CD1c-positive myeloid dendritic cell (primary cell): Measurements from ENCODE around the gene SNAPIN.
"Not testable (repeated sequence)": the region's sequence is repeated elsewhere in the genome, so short reads cannot be mapped to it uniquely, and the experiment has no call there.

Experiments
- DNase-seq: peaks from one replicate; pipeline ENCODE4 v3.0.0-alpha.2; 2016; ENCODE audit errors: extremely low spot score

The SNAPIN gene

DNA sequence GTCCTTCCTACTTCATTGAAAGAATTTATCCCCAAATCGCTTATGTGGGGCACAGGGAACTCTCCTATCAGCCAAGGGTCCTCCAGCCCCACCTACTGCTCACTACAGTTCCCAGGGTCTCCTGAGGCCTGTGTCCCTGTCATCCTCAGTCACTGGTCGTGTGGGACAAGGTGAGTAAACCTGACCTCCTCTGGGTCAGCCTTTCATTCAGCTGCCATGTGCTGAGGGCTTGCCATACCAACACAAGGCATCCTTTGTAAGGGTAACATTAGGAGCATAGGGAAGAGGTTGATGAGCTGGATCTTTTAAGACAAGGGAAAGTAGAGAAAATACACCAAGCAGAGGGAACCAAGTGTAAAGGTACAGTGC is 11.2 kb upstream of the SNAPIN start:
- no peak for DNase-seq

DNA sequence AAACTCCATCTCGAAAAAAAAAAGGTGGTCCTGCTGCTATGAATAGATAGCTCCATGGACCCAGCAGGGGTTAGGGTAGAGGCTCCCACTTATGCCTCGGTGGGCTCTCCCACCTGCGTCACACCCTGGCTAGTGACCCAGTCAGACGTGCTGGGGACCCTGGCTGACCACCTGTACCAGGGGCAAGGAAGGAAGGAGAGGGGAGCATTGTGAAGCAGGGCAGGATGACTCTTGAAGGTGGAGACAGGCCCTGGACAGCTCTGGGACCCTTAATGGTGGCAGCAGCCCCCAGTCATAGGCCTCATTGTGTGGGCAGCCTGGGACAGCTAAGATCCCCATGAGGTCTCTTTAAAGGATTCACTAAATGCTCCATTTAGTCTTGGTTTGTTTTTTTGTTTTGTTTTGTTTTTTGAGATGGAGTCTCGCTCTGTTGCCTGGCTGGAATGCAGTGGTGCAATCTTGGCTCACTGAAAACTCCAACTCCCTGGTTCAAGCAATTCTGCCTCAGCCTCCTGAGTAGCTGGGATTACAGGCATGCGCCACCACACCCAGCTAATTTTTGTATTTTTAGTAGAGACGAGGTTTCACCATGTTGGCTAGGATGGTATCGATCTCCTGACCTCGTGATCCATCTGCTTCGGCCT is 10.4 kb upstream of the SNAPIN start:
- DNase-seq = no peak

DNA sequence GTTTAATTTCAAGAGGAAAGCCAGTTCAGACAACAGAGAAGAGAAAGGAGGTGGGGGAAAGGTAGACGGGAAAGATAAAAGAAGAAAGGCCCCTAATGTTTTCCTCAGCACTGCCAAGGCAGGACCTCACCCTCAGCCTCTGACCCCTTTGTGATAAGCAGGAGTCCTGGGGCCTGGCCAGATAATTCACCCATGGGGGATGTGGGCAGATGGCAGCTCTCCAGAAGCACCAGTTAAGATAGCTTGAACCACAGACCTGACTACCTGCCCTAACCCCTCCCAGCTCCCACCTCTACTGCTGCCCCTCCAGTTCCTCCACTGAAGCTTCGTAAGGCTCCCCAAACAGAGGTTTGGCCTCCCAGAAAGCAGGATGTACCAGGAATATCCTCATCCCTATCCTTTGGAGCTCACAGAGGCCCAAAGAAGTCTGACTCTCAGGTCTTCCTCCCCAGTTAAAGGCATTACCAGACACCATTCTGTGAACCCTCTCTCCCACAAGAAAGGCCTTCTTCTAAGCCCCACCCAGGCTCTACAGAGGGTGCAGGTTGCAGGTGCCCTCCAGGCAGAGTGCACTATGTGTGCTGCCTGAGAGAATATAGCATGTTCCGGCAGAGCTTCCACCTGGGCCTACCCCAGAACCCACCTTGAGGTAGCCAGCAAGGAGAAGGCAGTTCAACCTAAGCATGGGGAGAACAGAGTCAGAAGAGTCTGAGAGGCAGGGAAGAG is 9.2 kb upstream of the SNAPIN start:
- no peak for DNase-seq

DNA sequence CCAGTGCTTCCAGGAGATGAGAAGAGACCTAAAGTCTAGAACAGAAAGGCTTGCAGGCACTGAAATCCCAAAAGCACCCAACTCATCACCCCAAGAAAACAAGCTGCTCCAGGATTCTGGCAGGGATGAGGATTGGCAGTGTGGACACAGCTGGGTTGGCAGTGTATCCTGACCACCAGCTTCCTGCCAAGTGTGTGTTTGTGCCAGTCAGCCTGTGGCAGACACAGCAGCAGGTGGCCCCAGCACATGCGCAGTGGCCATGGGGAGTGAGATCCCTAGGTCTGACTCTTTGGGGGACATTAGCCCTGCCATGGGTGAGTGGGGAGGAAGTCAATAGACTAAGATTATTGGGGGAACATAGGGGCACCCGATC is 8.7 kb upstream of the SNAPIN start:
- DNase-seq = no peak

DNA sequence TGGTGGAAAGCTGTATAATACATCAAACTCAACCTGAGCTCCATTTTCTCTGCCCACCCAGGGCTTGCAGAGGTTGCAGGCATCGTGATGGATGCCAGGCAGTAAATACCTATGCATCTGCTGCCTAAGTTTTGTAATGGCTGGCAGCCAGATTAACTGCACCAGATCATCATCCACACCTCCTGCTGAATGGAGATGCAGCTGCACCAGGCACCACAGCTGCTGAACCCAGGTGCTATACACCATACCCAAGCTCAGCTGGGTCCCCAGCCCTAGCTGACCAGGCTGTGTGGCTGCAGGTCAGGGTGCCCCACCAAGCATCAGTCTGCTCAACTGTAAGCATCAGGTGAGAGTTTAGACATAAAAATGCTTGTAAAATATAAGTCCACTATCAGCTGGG is 6.7 kb upstream of the SNAPIN start:
- DNase-seq = no peak

DNA sequence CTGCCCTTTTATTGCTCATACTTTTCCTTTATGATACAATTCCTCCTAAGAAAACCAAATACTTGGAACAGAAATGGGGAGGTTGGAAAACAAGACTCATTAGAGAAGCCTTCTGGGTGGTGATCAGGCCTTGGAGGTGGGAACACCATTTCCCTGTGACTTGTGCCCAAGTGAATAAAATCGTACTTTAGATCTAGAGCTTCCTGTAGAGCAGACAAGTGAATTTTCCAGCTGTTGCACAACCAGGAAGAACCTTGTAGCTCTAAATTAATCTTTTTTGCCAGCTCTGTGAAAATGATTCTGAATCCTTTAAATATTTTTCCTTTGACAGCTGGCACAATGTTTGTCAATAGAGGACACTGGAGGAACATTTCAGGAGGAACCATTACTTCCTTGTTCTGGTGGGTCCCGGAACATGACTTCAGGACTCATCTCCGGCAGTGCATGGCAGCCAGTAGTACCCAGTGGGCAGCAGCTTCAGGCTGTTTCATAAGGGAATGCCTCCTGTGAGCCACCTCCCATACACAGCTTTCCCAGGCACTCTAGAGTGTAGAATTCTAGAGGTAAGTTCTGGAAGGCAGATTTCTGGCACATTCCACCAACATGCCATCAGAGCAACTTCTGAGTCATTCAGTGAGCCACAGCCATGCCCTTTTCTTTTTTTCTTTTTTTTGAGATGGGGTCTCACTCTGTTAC is 5.5 kb upstream of the SNAPIN start:
- DNase-seq = peak; percentile 68

DNA sequence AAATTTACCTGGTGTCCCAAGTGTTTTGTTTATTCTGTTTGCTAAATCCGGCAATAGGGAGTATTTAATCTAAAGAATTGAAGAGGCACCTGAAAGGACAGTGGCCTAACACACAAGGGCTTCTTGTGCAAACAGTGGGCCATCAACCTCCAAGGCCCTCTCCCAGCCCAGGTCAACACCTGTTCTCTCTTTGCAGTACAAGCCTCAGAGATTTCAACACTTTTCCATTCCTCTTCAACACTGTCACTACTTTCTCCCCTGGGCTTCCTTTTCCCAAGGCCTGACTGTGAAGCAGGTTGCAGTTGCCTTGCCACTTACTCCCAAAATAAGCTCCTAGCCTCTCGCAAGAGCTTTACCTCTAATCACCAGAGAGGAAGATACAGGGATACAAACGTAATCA is 3.2 kb upstream of the SNAPIN start:
- DNase-seq = no peak

DNA sequence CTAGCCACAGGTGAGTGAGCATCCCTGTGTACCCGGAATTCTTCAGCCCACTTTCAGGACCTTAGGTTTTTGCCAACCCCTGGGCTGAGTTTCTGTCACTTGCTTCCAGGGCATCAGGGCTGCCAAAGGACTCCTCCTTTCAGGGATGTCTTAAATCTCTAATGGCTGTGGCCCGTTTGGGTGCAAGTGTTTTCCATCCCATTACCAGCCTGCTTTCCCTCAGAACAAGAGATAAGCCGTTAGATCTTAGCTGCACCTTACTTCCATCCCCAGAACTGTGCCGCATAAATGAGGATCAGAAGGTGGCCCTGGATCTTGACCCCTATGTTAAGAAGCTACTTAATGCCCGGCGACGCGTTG is 652 bp downstream of the SNAPIN start:
- no peak for DNase-seq

DNA sequence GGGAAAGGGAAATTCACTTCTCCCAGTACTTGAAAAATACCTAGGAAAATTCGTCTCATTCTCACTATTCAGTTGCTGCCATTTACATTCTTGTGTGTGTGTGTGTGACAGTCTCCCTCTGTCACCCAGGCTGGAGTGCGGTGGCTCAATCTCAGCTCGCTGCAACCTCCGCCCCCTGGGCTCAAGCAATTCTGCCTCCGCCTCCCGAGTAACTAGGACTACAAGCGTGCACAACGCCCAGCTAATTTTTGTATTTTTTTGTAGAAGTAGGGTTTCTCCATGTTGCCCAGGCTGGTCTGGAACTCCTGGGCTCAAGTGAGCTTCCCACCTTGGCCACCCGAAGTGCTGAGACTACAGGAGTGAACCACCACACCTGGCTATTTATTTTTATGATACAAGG is 1.2 kb downstream of the SNAPIN start:
- no peak for DNase-seq

DNA sequence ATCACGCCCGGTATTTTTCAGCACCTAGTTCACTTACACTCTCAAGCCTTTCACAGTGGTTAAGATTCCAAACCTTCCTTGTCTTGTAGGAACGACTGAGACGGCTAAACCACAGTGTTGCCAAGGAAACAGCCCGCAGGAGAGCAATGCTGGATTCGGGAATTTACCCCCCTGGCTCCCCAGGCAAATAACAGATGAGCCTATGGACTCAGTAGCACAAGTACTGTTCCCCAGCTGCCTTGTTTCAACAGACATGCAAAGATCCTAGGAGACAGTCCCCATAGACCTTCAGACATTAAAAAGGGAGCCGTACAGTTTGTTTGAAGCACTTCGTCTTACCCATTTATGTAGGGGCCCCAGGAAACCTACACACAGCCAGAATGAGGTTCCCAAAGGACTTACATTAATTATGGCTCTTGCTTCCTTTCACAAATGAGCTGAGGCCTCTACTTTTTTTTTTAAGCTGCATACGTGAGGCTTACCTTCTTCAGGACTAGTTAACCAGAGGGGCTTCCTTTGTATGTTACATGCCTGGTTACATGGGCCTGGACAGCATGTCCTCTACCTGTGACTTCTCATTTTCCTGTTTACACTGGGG is 2.7 kb downstream of the SNAPIN start:
- no peak for DNase-seq

DNA sequence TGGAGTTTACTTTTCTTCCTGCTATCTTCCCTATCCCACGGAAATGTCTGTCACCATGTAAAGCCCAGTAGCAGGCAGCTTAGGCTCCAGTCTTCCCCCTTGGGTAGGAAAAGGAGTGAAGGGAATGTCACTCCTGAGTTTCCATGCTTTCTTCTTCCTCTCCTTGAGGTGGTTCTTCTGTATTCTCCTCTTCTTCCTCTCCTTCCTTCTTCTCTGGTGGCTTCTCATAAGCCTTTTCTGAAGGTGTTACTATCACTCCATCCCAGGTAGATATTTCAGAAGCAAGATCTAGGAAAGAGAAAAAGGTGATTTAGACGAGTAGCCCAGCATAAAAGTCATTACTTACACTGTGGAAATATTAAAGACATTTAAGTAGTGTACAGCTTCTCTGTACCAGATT is 3.8 kb downstream of the SNAPIN start:
- DNase-seq = no peak

DNA sequence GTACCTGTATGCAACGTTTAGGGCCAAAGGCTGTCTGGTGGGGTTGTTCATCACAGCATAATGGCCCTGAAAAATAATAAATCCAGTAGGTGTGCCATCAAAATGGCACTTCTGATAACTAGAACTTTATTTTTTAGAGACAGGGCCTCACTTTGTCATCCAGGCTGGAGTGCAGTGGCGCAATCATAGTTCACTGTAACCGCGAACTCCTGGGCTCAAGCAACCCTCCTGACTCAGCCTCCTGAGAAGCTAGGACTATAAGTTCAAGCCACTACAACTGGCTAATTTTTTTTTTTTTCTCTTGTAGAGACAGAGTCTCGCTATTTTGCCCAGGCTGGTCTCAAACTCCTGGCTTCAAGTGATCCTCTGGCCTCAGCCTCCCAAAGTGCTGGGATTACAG is 4.7 kb downstream of the SNAPIN start:
- no peak for DNase-seq

DNA sequence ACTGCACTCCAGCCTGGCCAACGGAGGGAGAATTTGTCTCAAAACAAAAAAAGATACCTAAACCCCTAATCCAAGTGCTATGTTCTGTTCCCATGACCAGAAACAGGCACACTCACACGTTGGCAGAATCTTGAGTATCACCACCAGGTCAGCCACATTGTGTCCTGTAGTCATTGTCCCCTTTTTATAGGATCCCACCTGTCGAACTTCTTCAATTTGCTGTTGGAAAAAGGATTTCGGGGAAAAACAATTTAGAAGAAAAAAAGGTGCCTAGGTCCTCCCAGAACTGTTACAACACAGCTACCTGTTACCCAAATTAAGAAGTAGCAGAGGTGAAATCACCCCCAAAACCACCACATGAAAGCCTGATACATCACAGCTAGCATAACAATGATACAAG is 8.9 kb downstream of the SNAPIN start:
- DNase-seq = no peak

DNA sequence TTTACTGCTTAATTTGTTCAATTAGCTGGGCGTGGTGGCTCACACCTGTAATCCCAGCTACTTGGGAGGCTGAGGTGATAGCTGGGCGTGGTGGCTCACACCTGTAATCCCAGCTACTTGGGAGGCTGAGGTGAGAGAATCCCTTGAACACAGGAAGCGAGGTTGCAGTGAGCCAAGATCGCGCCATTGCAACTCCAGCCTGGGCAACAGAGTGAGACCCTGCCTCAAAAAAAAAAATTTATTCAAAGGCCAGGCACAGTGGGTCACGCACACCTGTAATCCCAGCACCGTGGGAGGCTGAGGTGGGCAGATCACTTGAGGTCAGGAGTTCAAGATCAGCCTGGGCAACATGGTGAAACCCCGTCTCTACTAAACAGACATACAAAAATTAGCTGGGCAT is 10.2 kb downstream of the SNAPIN start:
- not testable (repeated sequence) for DNase-seq

DNA sequence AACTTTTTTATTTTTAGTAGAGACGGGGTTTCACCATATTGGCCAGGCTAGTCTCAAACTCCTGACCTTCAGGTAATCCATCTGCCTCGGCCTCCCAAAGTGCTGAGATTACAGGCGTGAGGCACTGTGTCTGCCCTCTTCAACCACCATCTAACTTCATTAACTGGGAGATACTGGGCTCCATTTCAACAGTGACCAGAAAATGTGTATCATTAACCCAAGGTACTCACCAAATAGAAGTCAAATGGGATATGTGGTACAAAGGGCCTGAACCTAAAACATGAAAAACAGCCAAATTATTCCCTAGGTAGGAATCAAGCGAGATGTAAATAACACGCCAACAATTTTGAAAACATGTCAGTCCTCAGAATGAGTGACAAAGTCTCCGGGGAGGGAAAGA is 11.1 kb downstream of the SNAPIN start:
- DNase-seq = no peak

DNA sequence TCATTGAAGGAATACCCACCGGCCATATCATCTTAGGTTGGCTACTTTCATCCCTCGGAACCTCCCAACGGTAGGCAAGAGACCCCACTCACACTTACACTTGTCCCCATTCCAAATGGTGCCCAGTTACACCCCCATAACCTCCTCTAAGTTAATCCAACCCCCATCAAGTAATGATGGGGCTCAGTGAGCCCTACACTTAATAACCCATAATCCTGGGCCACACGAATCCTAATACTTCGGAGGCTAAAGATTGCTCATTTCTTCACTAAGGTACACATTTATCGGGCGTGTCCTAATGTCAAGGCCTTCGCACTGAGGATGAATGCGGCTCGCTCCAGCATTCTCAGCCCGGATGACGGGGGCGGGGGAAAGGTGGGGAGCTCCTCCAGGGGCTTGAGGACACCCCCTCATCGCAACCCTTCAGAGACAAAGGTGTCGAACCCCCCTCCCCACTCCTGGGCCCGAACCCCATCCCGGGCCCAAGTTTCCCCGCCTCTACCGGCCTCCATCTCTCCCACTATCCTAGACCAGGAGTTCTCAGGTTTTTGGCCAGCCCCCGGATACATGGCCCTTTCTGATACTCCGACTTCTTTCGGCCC is 11.9 kb downstream of the SNAPIN start:
- no peak for DNase-seq

DNA sequence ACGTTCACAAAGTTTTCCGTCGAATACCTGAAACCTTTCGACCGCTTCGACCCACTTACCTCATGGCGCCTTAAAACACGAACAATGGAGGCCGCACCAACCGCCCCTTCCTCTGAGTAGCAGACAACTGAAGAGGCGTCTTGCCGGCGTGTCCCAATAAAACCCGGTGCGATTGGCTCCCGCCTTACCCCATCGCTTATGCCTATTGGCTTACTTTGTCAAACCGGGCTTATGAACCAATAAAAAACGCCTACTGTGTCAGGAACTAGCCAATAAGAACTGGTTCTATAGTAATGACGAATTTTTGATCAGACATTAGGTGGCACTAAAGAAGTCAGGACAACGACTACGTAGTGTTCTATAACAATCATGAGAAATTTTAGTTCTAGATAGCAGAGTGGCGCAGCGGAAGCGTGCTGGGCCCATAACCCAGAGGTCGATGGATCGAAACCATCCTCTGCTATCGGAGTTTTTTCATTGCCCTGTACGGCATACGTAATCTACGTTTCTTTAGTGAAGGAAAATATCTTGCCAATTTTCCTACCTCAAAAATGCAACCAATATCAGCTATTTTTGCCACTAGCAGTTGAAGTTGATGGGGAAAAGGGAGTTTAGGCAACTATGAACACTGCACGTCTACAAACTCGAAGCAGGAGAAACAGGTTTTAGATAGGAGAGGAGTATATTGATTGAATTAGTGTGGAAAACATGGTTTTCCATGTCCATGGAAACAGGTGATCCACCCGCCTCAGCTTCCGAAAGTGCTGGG is 12.5 kb downstream of the SNAPIN start, which contains the start of gene ILF2:
Gene ILF2, minus strand, starts transcription at position 135 of the 769 bp plus-strand sequence. Its CDS starts 71 bp downstream, at position 64.
- peak; percentile 100 for DNase-seq

DNA sequence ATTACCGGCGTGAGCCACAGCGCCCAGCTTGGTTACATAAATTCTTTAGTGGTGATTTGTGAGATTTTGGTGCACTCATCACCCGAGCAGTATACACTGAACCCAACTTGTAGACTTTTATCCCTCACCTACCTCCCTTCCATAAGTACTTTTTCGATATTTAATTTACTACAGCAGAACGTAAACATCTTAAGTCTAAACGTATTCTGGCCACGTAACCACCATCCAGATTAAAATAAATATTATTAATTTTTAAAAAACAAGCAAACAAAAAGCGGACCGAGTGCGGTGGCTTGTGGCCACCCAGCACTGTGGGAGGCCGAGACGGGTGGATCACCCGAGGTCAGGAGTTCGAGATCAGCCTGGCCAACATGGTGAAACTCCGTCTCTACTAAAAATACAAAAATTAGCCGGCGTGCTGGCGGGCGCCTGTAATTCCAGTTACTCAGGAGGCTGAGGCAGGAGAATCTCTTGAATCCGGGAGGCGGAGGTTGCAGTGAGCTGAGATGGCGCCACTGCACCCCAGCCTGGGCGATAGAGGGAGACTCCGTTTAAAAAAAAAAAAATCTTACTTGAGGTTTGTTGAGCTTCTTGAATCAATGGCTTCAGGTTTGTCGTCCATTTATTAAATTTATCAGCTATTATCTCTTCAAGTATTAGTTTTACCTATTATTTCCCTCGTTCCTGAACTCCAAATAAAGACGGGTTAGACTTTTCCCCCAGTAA is 13.3 kb downstream of the SNAPIN start:
- not testable (repeated sequence) for DNase-seq

DNA sequence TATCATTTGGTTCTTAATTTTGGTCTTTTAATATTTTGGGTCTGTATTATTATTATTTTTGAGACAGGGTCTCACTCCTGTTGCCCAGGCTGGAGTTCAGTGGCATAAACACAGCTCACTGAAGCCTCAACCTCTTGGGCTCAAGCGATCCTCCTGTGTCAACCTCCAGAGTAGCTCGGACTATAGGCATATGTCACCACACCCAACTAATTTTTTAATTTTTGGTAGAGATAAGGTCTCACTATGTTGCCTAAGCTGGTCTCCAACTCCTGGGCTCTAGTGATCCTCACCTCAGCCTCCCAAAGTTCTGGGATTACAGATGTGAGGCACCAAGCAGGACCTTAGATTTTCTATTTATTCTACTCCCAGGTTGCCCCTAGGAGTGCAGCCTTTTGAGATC is 15.0 kb downstream of the SNAPIN start:
- DNase-seq = no peak

DNA sequence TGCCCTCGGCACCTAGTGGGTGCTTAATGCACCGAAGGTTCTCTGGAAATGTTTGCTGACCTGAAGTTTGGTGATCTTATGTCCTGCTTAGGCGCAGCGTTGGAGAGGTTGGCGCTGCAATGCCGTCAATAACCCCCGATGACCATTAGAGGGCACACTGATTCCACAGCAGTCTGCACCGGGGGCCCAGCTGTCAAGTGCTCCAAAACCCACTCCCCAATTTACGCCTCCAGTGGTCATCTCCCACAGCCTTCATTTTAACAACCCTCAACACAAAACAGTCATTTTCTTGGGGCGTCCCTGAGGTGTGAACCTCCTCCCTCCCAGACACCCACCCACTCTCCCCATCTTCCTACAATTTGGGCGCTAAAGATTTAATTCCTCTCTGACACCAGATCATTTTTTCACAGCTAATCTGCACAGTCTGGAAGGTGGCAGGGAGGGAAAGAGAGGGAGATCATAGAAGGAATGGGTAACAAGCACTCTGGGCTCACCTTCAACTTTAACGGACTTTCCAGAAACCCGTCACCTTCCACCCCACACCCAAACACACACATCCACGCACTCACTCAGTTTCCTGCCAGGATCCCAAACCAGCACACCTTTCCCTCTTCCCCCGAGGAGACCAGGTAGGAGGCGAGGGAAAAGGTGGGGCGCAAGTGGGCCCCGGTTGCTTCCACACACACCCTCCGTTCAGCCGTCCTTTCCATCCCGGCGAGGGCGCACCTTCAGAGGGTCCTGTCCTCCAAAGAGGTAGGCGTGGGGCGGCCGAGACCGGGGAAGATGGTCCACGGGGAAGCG is 19.4 kb downstream of the SNAPIN start:
- DNase-seq = peak; percentile 63
